ENCODE results near the gene OCIAD1. TPM values are rescaled to one million over a fixed set of nuclear protein-coding genes. Genes with fewer than 3 reads are reported as not detected.

OCIAD1 gene
- total RNA-seq, 2 donors from 2014 or later = 148 to 152 TPM

DNA sequence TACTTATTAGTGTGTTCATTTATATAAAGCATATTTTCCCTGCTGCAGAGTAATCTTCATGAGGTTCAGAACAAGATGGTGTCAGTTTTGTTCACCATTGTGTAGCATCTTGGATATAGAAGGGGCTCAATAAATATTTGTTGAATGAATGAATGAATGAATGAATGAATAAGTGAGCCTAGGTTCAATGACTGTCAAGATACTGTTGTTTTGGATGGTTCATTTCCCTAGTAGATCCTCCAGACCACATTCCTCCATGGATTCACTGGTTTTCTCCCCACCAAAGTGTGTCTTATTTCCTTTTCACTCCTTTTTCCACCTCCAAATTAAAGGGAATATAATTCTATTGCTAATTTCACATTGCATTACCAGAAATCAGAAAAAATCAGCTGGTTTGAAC, 77.8 kb downstream of the OCIAD1 start:
- Histone ChIP-seq H3K4me3 (ENCODE audit: low read length) (no peak overlapping the region), H3K4me1 (ENCODE audit: control insufficient read depth, insufficient read depth, low read length) (no peaks in the 10 kb centered on the region), H3K27me3 (ENCODE audit: control insufficient read depth, insufficient read depth, low read length, poor library complexity, severe bottlenecking) (peaks cover 74% of the 10 kb centered on the region), H3K9ac (ENCODE audit: extremely low read depth, low read length, poor library complexity, severe bottlenecking) (no peak overlapping the region), H3K27ac (ENCODE audit: low read depth, low read length) (no peak overlapping the region), H3K36me3 (ENCODE audit: control insufficient read depth, insufficient read depth, low read length) (no peaks in the 10 kb centered on the region), H3K9me3 (ENCODE audit: control insufficient read depth, low read length) (no peaks in the 10 kb centered on the region)
- Mint-ChIP-seq H3K9me3 (no peaks in the 10 kb centered on the region), H3K27me3 (ENCODE audit: insufficient read depth) (peaks cover 74% of the 10 kb centered on the region), H3K4me3 (no peak overlapping the region), H3K27ac (no peak overlapping the region), H3K4me1 (peaks cover 13% of the 10 kb centered on the region), H3K36me3 (ENCODE audit: low read depth) (peaks cover 2% of the 10 kb centered on the region)
- TF ChIP-seq, protein P1, sequence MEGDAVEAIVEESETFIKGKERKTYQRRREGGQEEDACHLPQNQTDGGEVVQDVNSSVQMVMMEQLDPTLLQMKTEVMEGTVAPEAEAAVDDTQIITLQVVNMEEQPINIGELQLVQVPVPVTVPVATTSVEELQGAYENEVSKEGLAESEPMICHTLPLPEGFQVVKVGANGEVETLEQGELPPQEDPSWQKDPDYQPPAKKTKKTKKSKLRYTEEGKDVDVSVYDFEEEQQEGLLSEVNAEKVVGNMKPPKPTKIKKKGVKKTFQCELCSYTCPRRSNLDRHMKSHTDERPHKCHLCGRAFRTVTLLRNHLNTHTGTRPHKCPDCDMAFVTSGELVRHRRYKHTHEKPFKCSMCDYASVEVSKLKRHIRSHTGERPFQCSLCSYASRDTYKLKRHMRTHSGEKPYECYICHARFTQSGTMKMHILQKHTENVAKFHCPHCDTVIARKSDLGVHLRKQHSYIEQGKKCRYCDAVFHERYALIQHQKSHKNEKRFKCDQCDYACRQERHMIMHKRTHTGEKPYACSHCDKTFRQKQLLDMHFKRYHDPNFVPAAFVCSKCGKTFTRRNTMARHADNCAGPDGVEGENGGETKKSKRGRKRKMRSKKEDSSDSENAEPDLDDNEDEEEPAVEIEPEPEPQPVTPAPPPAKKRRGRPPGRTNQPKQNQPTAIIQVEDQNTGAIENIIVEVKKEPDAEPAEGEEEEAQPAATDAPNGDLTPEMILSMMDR (conservative IDR thresholded peaks at IDR 0.05) = no peak
- DNase-seq = no peak

GRCh38 chr4:48909697-48910096, 78.8 kb downstream of the OCIAD1 start:
- no peak overlapping the region for H3K9ac ChIP-seq (ENCODE audit: extremely low read depth, low read length, poor library complexity, severe bottlenecking)
- Mint-ChIP-seq H3K27ac (no peak overlapping the region), H3K4me3 (no peak overlapping the region), H3K9me3 (no peaks in the 10 kb centered on the region), H3K4me1 (peaks cover 12% of the 10 kb centered on the region), H3K36me3 (ENCODE audit: low read depth) (no peaks in the 10 kb centered on the region), H3K27me3 (ENCODE audit: insufficient read depth) (peaks cover 85% of the 10 kb centered on the region)
- H3K4me3 ChIP-seq (ENCODE audit: low read length) = no peak overlapping the region
- 63 to 71% methylated on average over 2 to 3 of the region's 3 CpGs for WGBS, 2 experiments (ENCODE audit: insufficient coverage in 1 of 2, insufficient read length in 1 of 2)
- H3K36me3 ChIP-seq (ENCODE audit: control insufficient read depth, insufficient read depth, low read length) = no peaks in the 10 kb centered on the region
- TF ChIP-seq, protein P1 (conservative IDR thresholded peaks at IDR 0.05) = no peak
- peak; percentile 76 for DNase-seq
- H3K27ac ChIP-seq (ENCODE audit: low read depth, low read length) = no peak overlapping the region
- H3K27me3 ChIP-seq (ENCODE audit: control insufficient read depth, insufficient read depth, low read length, poor library complexity, severe bottlenecking) = peaks cover 82% of the 10 kb centered on the region
- no peaks in the 10 kb centered on the region for H3K9me3 ChIP-seq (ENCODE audit: control insufficient read depth, low read length)
- no peaks in the 10 kb centered on the region for H3K4me1 ChIP-seq (ENCODE audit: control insufficient read depth, insufficient read depth, low read length)

DNA sequence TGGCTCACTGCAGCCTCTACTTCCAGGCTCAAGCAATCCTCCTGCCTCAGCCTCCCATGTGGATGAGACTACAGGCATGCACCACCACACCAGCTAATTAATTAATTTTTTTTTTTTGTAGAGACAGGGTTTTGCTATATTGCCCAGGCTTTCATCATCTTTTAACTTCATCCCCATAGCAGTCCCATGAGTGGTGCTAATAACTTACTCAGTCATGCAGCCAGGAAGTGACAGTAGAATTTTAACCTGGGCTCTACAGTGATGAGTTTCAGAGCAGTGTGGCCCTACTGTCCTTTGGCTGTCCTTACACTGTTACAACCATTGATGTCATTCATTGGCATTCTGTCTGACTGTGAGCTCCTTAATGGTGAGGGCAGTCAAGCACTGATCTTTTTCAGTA, 79.6 kb downstream of the OCIAD1 start:
- Histone ChIP-seq H3K9me3 (ENCODE audit: control insufficient read depth, low read length) (no peaks in the 10 kb centered on the region), H3K36me3 (ENCODE audit: control insufficient read depth, insufficient read depth, low read length) (no peaks in the 10 kb centered on the region), H3K9ac (ENCODE audit: extremely low read depth, low read length, poor library complexity, severe bottlenecking) (no peak overlapping the region), H3K4me3 (ENCODE audit: low read length) (no peak overlapping the region), H3K27ac (ENCODE audit: low read depth, low read length) (no peak overlapping the region), H3K27me3 (ENCODE audit: control insufficient read depth, insufficient read depth, low read length, poor library complexity, severe bottlenecking) (peaks cover 90% of the 10 kb centered on the region), H3K4me1 (ENCODE audit: control insufficient read depth, insufficient read depth, low read length) (no peaks in the 10 kb centered on the region)
- H3K4me1 Mint-ChIP-seq = peaks cover 4% of the 10 kb centered on the region
- no peak overlapping the region for H3K27ac Mint-ChIP-seq
- H3K27me3 Mint-ChIP-seq (ENCODE audit: insufficient read depth) = peaks cover 87% of the 10 kb centered on the region
- TF ChIP-seq, protein P1 (conservative IDR thresholded peaks at IDR 0.05) = no peak
- H3K4me3 Mint-ChIP-seq = no peak overlapping the region
- no peaks in the 10 kb centered on the region for H3K36me3 Mint-ChIP-seq (ENCODE audit: low read depth)
- no peaks in the 10 kb centered on the region for H3K9me3 Mint-ChIP-seq
- DNase-seq = no peak

Other genes starting within 250 kb of the OCIAD1 start
- 10 to 100 TPM; 56.5 to 62.6 TPM for gene FRYL, start 50.8 kb upstream of the OCIAD1 start, total RNA-seq
- gene OCIAD2, start 75.7 kb downstream of the OCIAD1 start, total RNA-seq = 10 to 100 TPM; 65.7 to 73.9 TPM
- not detected for gene CWH43, start 155.2 kb downstream of the OCIAD1 start, total RNA-seq